ENCODE results near the gene PEAR1. TPM values are rescaled to one million over a fixed set of nuclear protein-coding genes. Genes with fewer than 3 reads are reported as not detected.

Gene PEAR1
- polyA plus RNA-seq, 2 of the 4 experiments (the other 2 are of a cell fraction): 1.7 to 5.0 TPM

DNA sequence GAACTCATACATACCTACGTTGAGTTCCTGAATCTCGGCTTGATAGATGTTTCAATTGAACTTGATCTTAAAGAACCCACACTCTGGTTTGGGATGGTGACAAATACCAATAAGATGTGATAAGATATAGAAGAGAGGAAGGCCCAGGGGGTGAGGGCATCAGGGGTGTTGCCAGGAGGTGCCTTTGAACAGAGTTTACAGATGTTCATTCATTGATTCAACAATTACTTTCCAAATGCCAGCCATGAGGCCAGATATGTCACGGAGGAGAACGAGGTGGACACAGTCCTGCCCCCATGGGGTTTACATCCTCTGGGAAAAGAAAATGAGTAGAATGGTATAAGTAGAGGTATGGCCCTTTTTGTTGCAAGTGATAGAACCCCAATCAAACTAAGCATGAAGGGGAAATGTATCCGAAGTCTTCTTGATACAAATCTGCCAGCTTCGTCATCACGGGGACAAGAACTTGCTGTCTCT is 27.6 kb downstream of the PEAR1 start:
- H3K9me3 ChIP-seq: no peaks in the 10 kb centered on the region
- WGBS (ENCODE audit: missing lambda C conversion rate): 65% methylated on average over 7 of the region's 7 CpGs
- peaks cover 11% of the 10 kb centered on the region for H3K4me1 ChIP-seq
- no peak overlapping the region; a peak in 1 of 6 replicates for H3K27ac ChIP-seq
- no peak for DNase-seq (ENCODE audit: low read depth in 1 of 2, low spot score in 1 of 2)
- FAIRE-seq: no peak
- no peak for ATAC-seq
- ChIA-PET CTCF (interaction anchor here (0.6 to 11.4 kb wide), 22 partner anchors 9 to 297 kb away, joined by 3 to 341 read pairs (median 5); partner anchors contain the start of genes INSRR, NES, NTRK1 and PEAR1), POLR2A (no interaction called here)
- H3K4me3 ChIP-seq: no peak overlapping the region
- H3K4me2 ChIP-seq: peak overlapping the region; percentile 91; the same call in 2 of the 3 replicates
- TF ChIP-seq HEYL (CRISPR knock-in tag; IDR thresholded peaks at IDR 0.05) (no peak), CBX2 (IDR thresholded peaks at IDR 0.05; ENCODE audit: borderline replicate concordance, low read depth) (no peak), BHLHE40 (IDR thresholded peaks at IDR 0.05; ENCODE audit: low read depth, low read length) (no peak), HOXB5 (CRISPR knock-in tag; IDR thresholded peaks at IDR 0.05) (no peak), SREBF2 (IDR thresholded peaks at IDR 0.05) (no peak), HDAC2 (IDR thresholded peaks at IDR 0.05) (no peak), HOXB13 (CRISPR knock-in tag; IDR thresholded peaks at IDR 0.05; ENCODE audit: low read depth) (no peak), TFCP2L1 (CRISPR knock-in tag; IDR thresholded peaks at IDR 0.05) (no peak), EHMT2 (IDR thresholded peaks at IDR 0.05; ENCODE audit: low read depth) (no peak), EP300 (IDR thresholded peaks at IDR 0.05) (no peak), RAD21 (conservative IDR thresholded peaks at IDR 0.05 in 1 of 2, IDR thresholded peaks at IDR 0.05 in 1 of 2) (no peak), MAFK (IDR thresholded peaks at IDR 0.05; ENCODE audit: partially characterized antibody) (no peak), KDM1A (IDR thresholded peaks at IDR 0.05; ENCODE audit: low read depth) (no peak), CHD2 (IDR thresholded peaks at IDR 0.05; ENCODE audit: low read length, partially characterized antibody) (no peak), CBX8 (IDR thresholded peaks at IDR 0.05) (no peak), EHF (CRISPR knock-in tag; IDR thresholded peaks at IDR 0.05) (no peak), NR3C1 (IDR thresholded peaks at IDR 0.05) (no peak)
- TF ChIP-seq, protein P1, sequence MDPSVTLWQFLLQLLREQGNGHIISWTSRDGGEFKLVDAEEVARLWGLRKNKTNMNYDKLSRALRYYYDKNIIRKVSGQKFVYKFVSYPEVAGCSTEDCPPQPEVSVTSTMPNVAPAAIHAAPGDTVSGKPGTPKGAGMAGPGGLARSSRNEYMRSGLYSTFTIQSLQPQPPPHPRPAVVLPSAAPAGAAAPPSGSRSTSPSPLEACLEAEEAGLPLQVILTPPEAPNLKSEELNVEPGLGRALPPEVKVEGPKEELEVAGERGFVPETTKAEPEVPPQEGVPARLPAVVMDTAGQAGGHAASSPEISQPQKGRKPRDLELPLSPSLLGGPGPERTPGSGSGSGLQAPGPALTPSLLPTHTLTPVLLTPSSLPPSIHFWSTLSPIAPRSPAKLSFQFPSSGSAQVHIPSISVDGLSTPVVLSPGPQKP (IDR thresholded peaks at IDR 0.05; ENCODE audit: low read depth, low read length): no peak

DNA sequence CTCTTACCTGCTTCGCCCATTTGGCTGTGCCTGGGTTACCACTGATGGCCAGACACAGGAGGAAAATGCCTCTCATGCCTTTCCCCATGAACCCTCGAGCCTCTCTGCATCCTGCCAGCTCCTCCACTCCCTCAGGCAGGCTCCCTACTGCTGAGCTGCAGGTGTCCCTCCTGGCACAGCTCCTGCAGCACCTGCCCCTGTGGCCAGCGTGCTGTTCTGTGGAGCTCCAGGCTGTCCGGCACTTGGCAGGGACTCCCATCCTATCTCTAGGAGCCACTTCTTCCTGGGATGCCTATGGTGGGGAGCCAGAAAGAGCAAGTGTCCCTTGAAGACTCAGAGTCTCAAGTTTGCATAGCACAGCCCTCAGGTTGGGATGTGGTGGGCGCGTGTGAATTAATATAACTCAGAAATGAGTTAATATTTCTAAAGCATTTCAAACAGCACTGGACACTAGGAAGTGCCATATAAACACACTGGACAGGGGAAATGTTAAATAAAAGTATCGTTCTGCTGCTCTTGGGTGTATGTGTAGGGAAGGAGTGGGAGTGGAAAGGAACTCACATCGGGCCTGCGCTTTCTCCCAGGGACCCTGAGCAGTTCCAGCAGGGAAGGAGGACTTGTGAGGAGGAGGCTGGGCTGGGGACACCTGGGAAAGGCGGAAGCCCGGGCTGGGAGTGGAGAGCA is 29.6 kb downstream of the PEAR1 start:
- Histone ChIP-seq H3K4me3 (no peak overlapping the region), H3K4me1 (peaks cover 17% of the 10 kb centered on the region), H3K9me3 (no peaks in the 10 kb centered on the region), H3K4me2 (no peak overlapping the region), H3K27ac (no peak overlapping the region)
- 59% methylated on average over 11 of the region's 11 CpGs for WGBS (ENCODE audit: missing lambda C conversion rate)
- FAIRE-seq (no peak), DNase-seq (ENCODE audit: low read depth in 1 of 2, low spot score in 1 of 2) (no peak), ATAC-seq (no peak)
- CTCF ChIA-PET: interaction anchor here (0.7 to 11.4 kb wide), 13 partner anchors 9 to 234 kb away, joined by 3 to 341 read pairs (median 8); partner anchors contain the start of genes INSRR, NTRK1 and PEAR1
- TF ChIP-seq RNF2 (IDR thresholded peaks at IDR 0.05; ENCODE audit: borderline replicate concordance, low read depth): no peak
- no peak for TF ChIP-seq EP300 (IDR thresholded peaks at IDR 0.05)
- TF ChIP-seq HOXB13 (CRISPR knock-in tag; IDR thresholded peaks at IDR 0.05; ENCODE audit: low read depth): no peak
- no peak for TF ChIP-seq CHD4 (IDR thresholded peaks at IDR 0.05; ENCODE audit: borderline replicate concordance)
- TF ChIP-seq, protein P2, sequence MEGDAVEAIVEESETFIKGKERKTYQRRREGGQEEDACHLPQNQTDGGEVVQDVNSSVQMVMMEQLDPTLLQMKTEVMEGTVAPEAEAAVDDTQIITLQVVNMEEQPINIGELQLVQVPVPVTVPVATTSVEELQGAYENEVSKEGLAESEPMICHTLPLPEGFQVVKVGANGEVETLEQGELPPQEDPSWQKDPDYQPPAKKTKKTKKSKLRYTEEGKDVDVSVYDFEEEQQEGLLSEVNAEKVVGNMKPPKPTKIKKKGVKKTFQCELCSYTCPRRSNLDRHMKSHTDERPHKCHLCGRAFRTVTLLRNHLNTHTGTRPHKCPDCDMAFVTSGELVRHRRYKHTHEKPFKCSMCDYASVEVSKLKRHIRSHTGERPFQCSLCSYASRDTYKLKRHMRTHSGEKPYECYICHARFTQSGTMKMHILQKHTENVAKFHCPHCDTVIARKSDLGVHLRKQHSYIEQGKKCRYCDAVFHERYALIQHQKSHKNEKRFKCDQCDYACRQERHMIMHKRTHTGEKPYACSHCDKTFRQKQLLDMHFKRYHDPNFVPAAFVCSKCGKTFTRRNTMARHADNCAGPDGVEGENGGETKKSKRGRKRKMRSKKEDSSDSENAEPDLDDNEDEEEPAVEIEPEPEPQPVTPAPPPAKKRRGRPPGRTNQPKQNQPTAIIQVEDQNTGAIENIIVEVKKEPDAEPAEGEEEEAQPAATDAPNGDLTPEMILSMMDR (IDR thresholded peaks at IDR 0.05): no peak
- TF ChIP-seq, protein P3, sequence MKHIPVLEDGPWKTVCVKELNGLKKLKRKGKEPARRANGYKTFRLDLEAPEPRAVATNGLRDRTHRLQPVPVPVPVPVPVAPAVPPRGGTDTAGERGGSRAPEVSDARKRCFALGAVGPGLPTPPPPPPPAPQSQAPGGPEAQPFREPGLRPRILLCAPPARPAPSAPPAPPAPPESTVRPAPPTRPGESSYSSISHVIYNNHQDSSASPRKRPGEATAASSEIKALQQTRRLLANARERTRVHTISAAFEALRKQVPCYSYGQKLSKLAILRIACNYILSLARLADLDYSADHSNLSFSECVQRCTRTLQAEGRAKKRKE (CRISPR knock-in tag; IDR thresholded peaks at IDR 0.05; ENCODE audit: low read depth): no peak
- TF ChIP-seq, protein P4, sequence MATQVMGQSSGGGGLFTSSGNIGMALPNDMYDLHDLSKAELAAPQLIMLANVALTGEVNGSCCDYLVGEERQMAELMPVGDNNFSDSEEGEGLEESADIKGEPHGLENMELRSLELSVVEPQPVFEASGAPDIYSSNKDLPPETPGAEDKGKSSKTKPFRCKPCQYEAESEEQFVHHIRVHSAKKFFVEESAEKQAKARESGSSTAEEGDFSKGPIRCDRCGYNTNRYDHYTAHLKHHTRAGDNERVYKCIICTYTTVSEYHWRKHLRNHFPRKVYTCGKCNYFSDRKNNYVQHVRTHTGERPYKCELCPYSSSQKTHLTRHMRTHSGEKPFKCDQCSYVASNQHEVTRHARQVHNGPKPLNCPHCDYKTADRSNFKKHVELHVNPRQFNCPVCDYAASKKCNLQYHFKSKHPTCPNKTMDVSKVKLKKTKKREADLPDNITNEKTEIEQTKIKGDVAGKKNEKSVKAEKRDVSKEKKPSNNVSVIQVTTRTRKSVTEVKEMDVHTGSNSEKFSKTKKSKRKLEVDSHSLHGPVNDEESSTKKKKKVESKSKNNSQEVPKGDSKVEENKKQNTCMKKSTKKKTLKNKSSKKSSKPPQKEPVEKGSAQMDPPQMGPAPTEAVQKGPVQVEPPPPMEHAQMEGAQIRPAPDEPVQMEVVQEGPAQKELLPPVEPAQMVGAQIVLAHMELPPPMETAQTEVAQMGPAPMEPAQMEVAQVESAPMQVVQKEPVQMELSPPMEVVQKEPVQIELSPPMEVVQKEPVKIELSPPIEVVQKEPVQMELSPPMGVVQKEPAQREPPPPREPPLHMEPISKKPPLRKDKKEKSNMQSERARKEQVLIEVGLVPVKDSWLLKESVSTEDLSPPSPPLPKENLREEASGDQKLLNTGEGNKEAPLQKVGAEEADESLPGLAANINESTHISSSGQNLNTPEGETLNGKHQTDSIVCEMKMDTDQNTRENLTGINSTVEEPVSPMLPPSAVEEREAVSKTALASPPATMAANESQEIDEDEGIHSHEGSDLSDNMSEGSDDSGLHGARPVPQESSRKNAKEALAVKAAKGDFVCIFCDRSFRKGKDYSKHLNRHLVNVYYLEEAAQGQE (IDR thresholded peaks at IDR 0.05): no peak
- no peak for TF ChIP-seq SMC3 (IDR thresholded peaks at IDR 0.05)
- TF ChIP-seq, protein P5, sequence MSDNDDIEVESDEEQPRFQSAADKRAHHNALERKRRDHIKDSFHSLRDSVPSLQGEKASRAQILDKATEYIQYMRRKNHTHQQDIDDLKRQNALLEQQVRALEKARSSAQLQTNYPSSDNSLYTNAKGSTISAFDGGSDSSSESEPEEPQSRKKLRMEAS (IDR thresholded peaks at IDR 0.05): no peak
- TF ChIP-seq ESRRA (IDR thresholded peaks at IDR 0.05; ENCODE audit: borderline replicate concordance, low read length): no peak
- no peak for TF ChIP-seq MAFK (IDR thresholded peaks at IDR 0.05; ENCODE audit: partially characterized antibody)
- TF ChIP-seq, protein P6, sequence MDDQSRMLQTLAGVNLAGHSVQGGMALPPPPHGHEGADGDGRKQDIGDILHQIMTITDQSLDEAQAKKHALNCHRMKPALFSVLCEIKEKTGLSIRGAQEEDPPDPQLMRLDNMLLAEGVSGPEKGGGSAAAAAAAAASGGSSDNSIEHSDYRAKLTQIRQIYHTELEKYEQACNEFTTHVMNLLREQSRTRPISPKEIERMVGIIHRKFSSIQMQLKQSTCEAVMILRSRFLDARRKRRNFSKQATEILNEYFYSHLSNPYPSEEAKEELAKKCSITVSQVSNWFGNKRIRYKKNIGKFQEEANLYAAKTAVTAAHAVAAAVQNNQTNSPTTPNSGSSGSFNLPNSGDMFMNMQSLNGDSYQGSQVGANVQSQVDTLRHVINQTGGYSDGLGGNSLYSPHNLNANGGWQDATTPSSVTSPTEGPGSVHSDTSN (IDR thresholded peaks at IDR 0.05): no peak
- POLR2A ChIA-PET: interaction anchor here (1.5 kb wide), 1 partner anchor 27 kb away, joined by 3 read pairs; no protein-coding TSS in a partner anchor

All from A549 (cell line).